Measurements from ENCODE around the gene ZNF641. TPM values are rescaled to one million over a fixed set of nuclear protein-coding genes. Genes with fewer than 3 reads are reported as not detected.
"Not testable (repeated sequence)": the region's sequence is repeated elsewhere in the genome, so short reads cannot be mapped to it uniquely, and the experiment has no call there.

Gene ZNF641
- total RNA-seq, 1 experiment from 2014 or later, result 7.0 TPM

- no peak for DNase-seq (ENCODE audit: low spot score)
Observed at GRCh38 chr12:48334808-48335207, 15.9 kb downstream of the ZNF641 start.

- not testable (repeated sequence) for DNase-seq (ENCODE audit: low spot score)
Observed at GRCh38 chr12:48333680-48334079, 17.0 kb downstream of the ZNF641 start.

- no peak for DNase-seq (ENCODE audit: low spot score)
Observed at GRCh38 chr12:48331399-48331798, 19.3 kb downstream of the ZNF641 start.

- DNase-seq (ENCODE audit: low spot score), result no peak
Observed at GRCh38 chr12:48329199-48329939, 21.4 kb downstream of the ZNF641 start.

GRCh38 chr12:48316491-48316890 lies 34.2 kb downstream of the ZNF641 start:
- no peak for DNase-seq (ENCODE audit: low spot score)

GRCh38 chr12:48311313-48311712 lies 39.4 kb downstream of the ZNF641 start:
- DNase-seq (ENCODE audit: low spot score), result no peak

GRCh38 chr12:48307269-48307668 lies 43.5 kb downstream of the ZNF641 start:
- no peak for DNase-seq (ENCODE audit: low spot score)

GRCh38 chr12:48305190-48305589 lies 45.5 kb downstream of the ZNF641 start:
- no peak for DNase-seq (ENCODE audit: low spot score)

GRCh38 chr12:48302161-48302911 lies 48.4 kb downstream of the ZNF641 start:
- DNase-seq (ENCODE audit: low spot score), result no peak

- DNase-seq (ENCODE audit: low spot score), result no peak
Observed at GRCh38 chr12:48300774-48301173, 49.9 kb downstream of the ZNF641 start.

- no peak for DNase-seq (ENCODE audit: low spot score)
Observed at GRCh38 chr12:48296586-48297282, 54.0 kb downstream of the ZNF641 start.

GRCh38 chr12:48292040-48292439 lies 58.7 kb downstream of the ZNF641 start:
- no peak for DNase-seq (ENCODE audit: low spot score)

GRCh38 chr12:48291511-48291910 lies 59.2 kb downstream of the ZNF641 start:
- no peak for DNase-seq (ENCODE audit: low spot score)

GRCh38 chr12:48288387-48289268 lies 62.1 kb downstream of the ZNF641 start:
- no peak for DNase-seq (ENCODE audit: low spot score)

Other genes with a start within 250 kb of the ZNF641 start
- gene SENP1, start 244.8 kb downstream of the ZNF641 start, total RNA-seq (2014; rRNA removed; shearing (Covaris generic)), result 29.2 and 35.8 TPM in 2 replicates
- 52.7 and 56.5 TPM in 2 replicates for gene PFKM, start 231.6 kb downstream of the ZNF641 start, total RNA-seq (2014; rRNA removed; shearing (Covaris generic))
- gene ASB8, start 193.4 kb downstream of the ZNF641 start, total RNA-seq (2014; rRNA removed; shearing (Covaris generic)), result 22.6 and 37.1 TPM in 2 replicates
- 0.70 and 1.2 TPM in 2 replicates for gene CCDC184, start 167.3 kb downstream of the ZNF641 start, total RNA-seq (2014; rRNA removed; shearing (Covaris generic))
- gene OR10AD1, start 147.6 kb downstream of the ZNF641 start, total RNA-seq (2014; rRNA removed; shearing (Covaris generic)), result not detected in 2 replicates
- gene ANP32D, start 121.6 kb upstream of the ZNF641 start, total RNA-seq (2014; rRNA removed; shearing (Covaris generic)), result not detected in 2 replicates
- not detected in 2 replicates for gene C12orf54, start 131.6 kb upstream of the ZNF641 start, total RNA-seq (2014; rRNA removed; shearing (Covaris generic))
- not detected in 2 replicates for gene OR8S1, start 174.7 kb upstream of the ZNF641 start, total RNA-seq (2014; rRNA removed; shearing (Covaris generic))
- not detected in 2 replicates for gene LALBA, start 219.1 kb upstream of the ZNF641 start, total RNA-seq (2014; rRNA removed; shearing (Covaris generic))

Measured in H4 (cell line).